GM12878 (cell line): ENCODE data around the gene PISD. TPM values are rescaled to one million over a fixed set of nuclear protein-coding genes. Genes with fewer than 3 reads are reported as not detected.

Source experiments
- ATAC-seq: fragments of 200-7000 bp; cut with Tn5 transposase; 3 replicates; pipeline ENCODE4 v1.9.1; 2020; ENCODE audit warnings: mild to moderate bottlenecking, moderate library complexity
- BruUV-seq: library from RNA; stranded (reverse); fragments of 400-500 nt; replicated peaks from 2 replicates; lab custom pipeline; 2021; lab: Mats Ljungman, UMichigan
- CTCF ChIA-PET: fragments of 300-600 bp; sonication (Branson Sonifier 250); formaldehyde crosslinking; extraction: SDS; loops from one replicate; lab custom pipeline; 2021; ENCODE audit warnings: inconsistent platforms; lab: Yijun Ruan, JAX
- POLR2A ChIA-PET: fragments of 350-600 bp; formaldehyde crosslinking; extraction: SDS; loops from one replicate; lab custom pipeline; 2021; ENCODE audit warnings: inconsistent platforms; lab: Charles Lee
- RAD21 ChIA-PET: fragments of 300-600 bp; sonication (Branson Sonifier 250); formaldehyde crosslinking; loops from one replicate; lab custom pipeline; 2023; ENCODE audit warnings: antibody characterized with exemption; ENCODE audit not compliant: unreplicated experiment; lab: Charles Lee
- SMC1A ChIA-PET: fragments of 300-600 bp; sonication (Branson Sonifier 250); formaldehyde crosslinking; loops from one replicate; lab custom pipeline; 2023; ENCODE audit not compliant: unreplicated experiment, uncharacterized antibody; lab: Charles Lee
- DNase-seq: peaks from one replicate; pipeline ENCODE4 v3.0.0-alpha.2; 2011; ENCODE audit warnings: low read depth, low spot score
- FAIRE-seq: peaks from 3 replicates; lab custom pipeline; 2011; peaks lifted over from hg19 to GRCh38; lab: Jason Lieb, UNC
- H2AFZ ChIP-seq: 2 replicates; pipeline ENCODE4 v1.6.0; 2011; ENCODE audit warnings: low read depth, low read length, control low read depth; ENCODE audit not compliant: control insufficient read depth
- H3K27ac ChIP-seq: 2 replicates; pipeline ENCODE4 v1.5.1; 2011; ENCODE audit warnings: control low read depth; ENCODE audit not compliant: control insufficient read depth, insufficient read depth
- H3K27me3 ChIP-seq, 2 experiments: replicated peaks in 1 of 2; 2 replicates each; pipeline versions ENCODE4 v1.6.0 to v1.6.1; 2011; ENCODE audit warnings: low read length in 1 of 2; ENCODE audit not compliant: control insufficient read depth in 2 of 2, insufficient read depth in 2 of 2
- H3K36me3 ChIP-seq, 2 experiments: 2 replicates each; pipeline ENCODE4 v1.5.1; 2011; ENCODE audit warnings: low read length in 1 of 2; ENCODE audit not compliant: control insufficient read depth in 2 of 2, insufficient read depth in 2 of 2
- H3K4me1 ChIP-seq: 2 replicates; pipeline ENCODE4 v1.6.1; 2011; ENCODE audit warnings: mild to moderate bottlenecking, low read length, moderate library complexity, mixed read lengths; ENCODE audit not compliant: control insufficient read depth, insufficient read depth
- H3K4me2 ChIP-seq: 2 replicates; pipeline ENCODE4 v1.6.0; 2011; ENCODE audit warnings: control low read depth; ENCODE audit not compliant: control insufficient read depth, insufficient read depth
- H3K4me3 ChIP-seq: fragments of 200-600 bp; sonication (generic); 2 replicates; pipeline ENCODE4 v1.5.1; 2016
- H3K79me2 ChIP-seq: 2 replicates; pipeline ENCODE4 v1.6.0; 2011; ENCODE audit warnings: low read length; ENCODE audit not compliant: control insufficient read depth, insufficient read depth
- H3K9ac ChIP-seq: 2 replicates; pipeline ENCODE4 v1.8.0; 2011; ENCODE audit warnings: low read length, control low read depth, mixed read lengths; ENCODE audit not compliant: control insufficient read depth, insufficient read depth
- H3K9me3 ChIP-seq: replicated peaks from 3 replicates; pipeline ENCODE4 v1.5.1; 2011; ENCODE audit warnings: mild to moderate bottlenecking, low read length; ENCODE audit not compliant: control insufficient read depth, insufficient read depth
- H4K20me1 ChIP-seq: 2 replicates; pipeline ENCODE4 v1.6.0; 2011; ENCODE audit not compliant: control insufficient read depth, insufficient read depth
- ASH2L ChIP-seq: fragments of 300-600, 200-600 bp; sonication (generic); IDR thresholded peaks from 2 replicates; pipeline ENCODE4 v1.6.1; 2017; ENCODE audit warnings: low read depth, mild to moderate bottlenecking, borderline replicate concordance
- BCL11A ChIP-seq: IDR thresholded peaks from 2 replicates; pipeline ENCODE4 v1.6.1; 2011; ENCODE audit warnings: low read depth, low read length
- BCL3 ChIP-seq: IDR thresholded peaks from 2 replicates; pipeline ENCODE4 v1.6.1; 2011; ENCODE audit warnings: borderline replicate concordance, low read depth, mild to moderate bottlenecking, moderate library complexity, low read length; ENCODE audit not compliant: insufficient read depth, poor library complexity, severe bottlenecking
- CBFB ChIP-seq: IDR thresholded peaks from 2 replicates; pipeline ENCODE4 v1.6.1; 2016; ENCODE audit warnings: antibody characterized with exemption, low read depth
- CREB1 ChIP-seq: IDR thresholded peaks from 2 replicates; pipeline ENCODE4 v1.6.1; 2012; ENCODE audit warnings: low read depth, mild to moderate bottlenecking, inconsistent platforms
- CUX1 ChIP-seq: IDR thresholded peaks from 2 replicates; pipeline ENCODE4 v1.6.1; 2012; ENCODE audit warnings: improper control_type of control experiment, low read depth, low read length; ENCODE audit not compliant: insufficient replicate concordance
- GABPA ChIP-seq: IDR thresholded peaks from 2 replicates; pipeline ENCODE4 v1.6.1; 2014; ENCODE audit warnings: antibody characterized with exemption, low read depth, mild to moderate bottlenecking, inconsistent platforms
- GATAD2B ChIP-seq: fragments of 450-650 bp; conservative IDR thresholded peaks from 2 replicates; pipeline ENCODE4 v1.6.1; 2017; ENCODE audit warnings: low read depth, mild to moderate bottlenecking, moderate library complexity
- IKZF1 ChIP-seq: fragments of 450-650 bp; conservative IDR thresholded peaks from 2 replicates; pipeline ENCODE4 v1.6.1; 2017; ENCODE audit warnings: antibody characterized with exemption, mild to moderate bottlenecking
- MTA2 ChIP-seq: fragments of 450-650 bp; IDR thresholded peaks from 2 replicates; pipeline ENCODE4 v1.6.1; 2016; ENCODE audit warnings: low read depth, mild to moderate bottlenecking, moderate library complexity
- MTA3 ChIP-seq: IDR thresholded peaks from 2 replicates; pipeline ENCODE4 v1.6.1; 2012; ENCODE audit warnings: low read length, inconsistent platforms, borderline replicate concordance
- MXI1 ChIP-seq: fragments of 150-350 bp; IDR thresholded peaks from 2 replicates; pipeline ENCODE4 v1.6.1; 2011; ENCODE audit warnings: low read depth, mild to moderate bottlenecking, inconsistent platforms, low read length, improper control_type of control experiment
- POLR2A ChIP-seq: IDR thresholded peaks from 2 replicates; pipeline ENCODE4 v1.6.1; 2011; ENCODE audit warnings: low read depth, mild to moderate bottlenecking, low read length
- POLR2AphosphoS5 ChIP-seq: IDR thresholded peaks from 2 replicates; pipeline ENCODE4 v1.6.1; 2011; ENCODE audit warnings: mild to moderate bottlenecking, low read length, inconsistent platforms
- RAD21 ChIP-seq: IDR thresholded peaks from 2 replicates; pipeline ENCODE4 v1.6.1; 2011; ENCODE audit warnings: mild to moderate bottlenecking, low read depth, low read length, moderate library complexity; ENCODE audit not compliant: insufficient read depth
- SREBF2 ChIP-seq: IDR thresholded peaks from 2 replicates; pipeline ENCODE4 v1.6.1; 2012; ENCODE audit warnings: mild to moderate bottlenecking, low read length
- ZBTB33 ChIP-seq: fragments of 450-650 bp; IDR thresholded peaks from 2 replicates; pipeline ENCODE4 v1.6.1; 2017; ENCODE audit warnings: mild to moderate bottlenecking
- ZNF217 ChIP-seq: fragments of 450-650 bp; IDR thresholded peaks from 2 replicates; pipeline ENCODE4 v1.6.1; 2017; ENCODE audit warnings: antibody characterized with exemption, mild to moderate bottlenecking
- WGBS: methylation state at CpG from one replicate; pipeline ENCODE4 v1.1.6; 2016; ENCODE audit warnings: low lambda C conversion rate; ENCODE audit not compliant: insufficient replicate concordance, insufficient coverage; ENCODE audit errors: missing lambda C conversion rate; 5-methylcytosine and 5-hydroxymethylcytosine counted together
- in situ Hi-C: fragments of 300-500 bp; cut with MboI; formaldehyde crosslinking; loops from 9 replicates; pipeline ENCODE4 v1.14.3; 2018; ENCODE audit warnings: mixed read lengths
- intact Hi-C: fragments of 100-400 bp; cut with micrococcal nuclease; formaldehyde crosslinking; loops from one replicate; pipeline ENCODE4 v1.14.2; 2022; ENCODE audit not compliant: unreplicated experiment
- polyA plus RNA-seq, 11 experiments: library from polyadenylated mRNA; depleted of rRNA in 4 of 11; unstranded in 6 of 11; stranded (reverse) in 5 of 11; fragments of >200 nt; fragmentation: Nextera tagmentation in 4 of 11; fragmentation: Illumina TruSeq in 1 of 11; extraction: Ambion mirVana in 4 of 11; extraction: Trizol in 1 of 11; gene quantifications; 1 replicate in 1 of 11; 2 replicates in 10 of 11; pipeline versions ENCODE4 v1.2.1 to v1.2.3, GENCODE V29; 2011 to 2016; ENCODE audit warnings: inconsistent platforms in 2 of 11, missing spikeins in 2 of 11, low read depth in 1 of 11
- total RNA-seq, 4 experiments: library from RNA; depleted of rRNA in 3 of 4; stranded (reverse); fragments of >200 nt in 3 of 4; fragmentation: Illumina TruSeq in 1 of 4; extraction: Trizol in 1 of 4; gene quantifications; 2 replicates each; pipeline versions ENCODE4 v1.2.1 to v1.2.3, GENCODE V29; 2013 to 2021

PISD gene
- total and polyA plus RNA-seq, 10 of the 15 experiments (the other 5 are each of a cell fraction or from before 2014, with no cell fraction given), result 25.8 to 62.7 (median 45.8) TPM

GRCh38 chr22:31615491-31615860 lies 46.5 kb downstream of the PISD start:
- 59% methylated on average over 4 of the region's 4 CpGs for WGBS
- RAD21 ChIA-PET, result interaction anchor here (1.4 kb wide), 1 partner anchor 15 kb away, joined by 8 read pairs; no protein-coding TSS in a partner anchor
- Histone ChIP-seq H2AFZ (no peak overlapping the region), H3K4me1 (peaks cover 16% of the 10 kb centered on the region), H3K36me3 (peaks cover 25 to 38% of the 10 kb centered on the region in 2 experiments; a peak in 3 of 4 replicates), H3K27me3 (no peaks in the 10 kb centered on the region), H3K27ac (peak overlapping the region; percentile 33; the same call in 1 of the 2 replicates), H3K9me3 (no peaks in the 10 kb centered on the region), H3K79me2 (no peaks in the 10 kb centered on the region), H4K20me1 (no peaks in the 10 kb centered on the region), H3K4me3 (no peak overlapping the region), H3K9ac (no peak overlapping the region), H3K4me2 (no peak overlapping the region)
- in situ Hi-C loops (no loop called here), intact Hi-C loops (no loop called here)
- SMC1A ChIA-PET, result interaction anchor here (0.6 kb wide), 1 partner anchor 44 kb away, joined by 3 read pairs; no protein-coding TSS in a partner anchor
- DNase-seq, result no peak
- no peak for FAIRE-seq
- BruUV-seq, result no TSS peak
- POLR2A ChIA-PET, result no interaction called here
- TF ChIP-seq POLR2A (peak; percentile 43; the same call in 1 of the 2 replicates), ZBTB33 (no peak), IKZF1 (no peak), BCL3 (no peak), RAD21 (no peak), CBFB (no peak), MTA2 (no peak), ZNF217 (no peak), SREBF2 (no peak), BCL11A (no peak), POLR2AphosphoS5 (0 out of 2 replicates have a peak, but pooled peaks have one; percentile 1), GATAD2B (no peak), MXI1 (no peak), ASH2L (no peak), CUX1 (no peak), MTA3 (0 out of 2 replicates have a peak, but pooled peaks have one; percentile 1), CREB1 (no peak), GABPA (no peak)
- CTCF ChIA-PET, result interaction anchor here (1.4 to 1.5 kb wide), 2 partner anchors 15 to 19 kb away, joined by 5 to 7 read pairs; no protein-coding TSS in a partner anchor
- no peak for ATAC-seq
